ENCODE results near the gene RBP7.

Gene RBP7

GRCh38 chr1:10065344-10065685 lies 68.3 kb downstream of the RBP7 start:
- Histone ChIP-seq H2AFZ (ENCODE audit: low read length) (no peak overlapping the region), H3K4me2 (ENCODE audit: low read depth, low read length) (no peak overlapping the region), H4K20me1 (ENCODE audit: insufficient read depth, low read length) (peaks cover 3% of the 10 kb centered on the region; the same call in 1 of the 2 replicates), H3K4me3 (ENCODE audit: low read length) (no peak overlapping the region), H3K79me2 (ENCODE audit: low read length) (peaks cover 91% of the 10 kb centered on the region), H3K9ac (ENCODE audit: low read length) (no peak overlapping the region), H3K27ac (ENCODE audit: low read length) (no peak overlapping the region), H3K4me1 (ENCODE audit: low read length) (no peaks in the 10 kb centered on the region), H3K36me3 (replicated peaks; ENCODE audit: insufficient read depth, low read length) (no peaks in the 10 kb centered on the region), H3K9me2 (replicated peaks; ENCODE audit: insufficient read depth, low read length) (no peaks in the 10 kb centered on the region), H3K9me3 (replicated peaks; ENCODE audit: insufficient read depth, low read length) (no peaks in the 10 kb centered on the region), H3F3A (ENCODE audit: insufficient read depth, low read length) (no peaks in the 10 kb centered on the region), H3K27me3 (replicated peaks; ENCODE audit: insufficient read depth, low read length) (no peaks in the 10 kb centered on the region)
- no peak for TF ChIP-seq EZH2phosphoT487 (IDR thresholded peaks at IDR 0.05; ENCODE audit: low read length)
- no peak for TF ChIP-seq EZH2 (optimal IDR thresholded peaks at IDR 0.05; ENCODE audit: low read depth, low read length)
- TF ChIP-seq, protein P1, sequence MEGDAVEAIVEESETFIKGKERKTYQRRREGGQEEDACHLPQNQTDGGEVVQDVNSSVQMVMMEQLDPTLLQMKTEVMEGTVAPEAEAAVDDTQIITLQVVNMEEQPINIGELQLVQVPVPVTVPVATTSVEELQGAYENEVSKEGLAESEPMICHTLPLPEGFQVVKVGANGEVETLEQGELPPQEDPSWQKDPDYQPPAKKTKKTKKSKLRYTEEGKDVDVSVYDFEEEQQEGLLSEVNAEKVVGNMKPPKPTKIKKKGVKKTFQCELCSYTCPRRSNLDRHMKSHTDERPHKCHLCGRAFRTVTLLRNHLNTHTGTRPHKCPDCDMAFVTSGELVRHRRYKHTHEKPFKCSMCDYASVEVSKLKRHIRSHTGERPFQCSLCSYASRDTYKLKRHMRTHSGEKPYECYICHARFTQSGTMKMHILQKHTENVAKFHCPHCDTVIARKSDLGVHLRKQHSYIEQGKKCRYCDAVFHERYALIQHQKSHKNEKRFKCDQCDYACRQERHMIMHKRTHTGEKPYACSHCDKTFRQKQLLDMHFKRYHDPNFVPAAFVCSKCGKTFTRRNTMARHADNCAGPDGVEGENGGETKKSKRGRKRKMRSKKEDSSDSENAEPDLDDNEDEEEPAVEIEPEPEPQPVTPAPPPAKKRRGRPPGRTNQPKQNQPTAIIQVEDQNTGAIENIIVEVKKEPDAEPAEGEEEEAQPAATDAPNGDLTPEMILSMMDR (IDR thresholded peaks at IDR 0.05; ENCODE audit: low read length): no peak
- DNase-seq: no peak
